Subcutaneous abdominal adipose tissue (tissue), 5 donors: ENCODE data around the gene ANO10.

Experiments used
- H3K27ac ChIP-seq: one replicate; pipeline ENCODE4 v1.7.0; 2013; ENCODE audit warnings: low read depth, mild to moderate bottlenecking, inconsistent platforms, low read length, moderate library complexity
- H3K27me3 ChIP-seq, 5 donors: one replicate each; pipeline ENCODE4 v1.7.0; 2013; ENCODE audit warnings: low read length in 5 of 5, inconsistent platforms in 1 of 5; ENCODE audit not compliant: control insufficient read depth in 5 of 5, insufficient read depth in 4 of 5
- H3K36me3 ChIP-seq, 5 donors: one replicate each; pipeline ENCODE4 v1.7.0; 2013; ENCODE audit warnings: low read length in 5 of 5; ENCODE audit not compliant: control insufficient read depth in 5 of 5, insufficient read depth in 5 of 5
- H3K4me1 ChIP-seq, 5 donors: one replicate each; pipeline ENCODE4 v1.7.0; 2013; ENCODE audit warnings: low read length in 5 of 5, mild to moderate bottlenecking in 3 of 5, moderate library complexity in 1 of 5; ENCODE audit not compliant: control insufficient read depth in 5 of 5, insufficient read depth in 5 of 5
- H3K4me3 ChIP-seq, 5 donors: one replicate each; pipeline ENCODE4 v1.7.0; 2013; ENCODE audit warnings: low read length in 5 of 5, low read depth in 1 of 5
- H3K9ac ChIP-seq, 5 donors: one replicate each; pipeline ENCODE4 v1.7.0; 2013; ENCODE audit warnings: low read length in 5 of 5, mild to moderate bottlenecking in 4 of 5, moderate library complexity in 3 of 5
- H3K9me3 ChIP-seq, 5 donors: one replicate each; pipeline ENCODE4 v1.7.0; 2013; ENCODE audit warnings: low read length in 5 of 5; ENCODE audit not compliant: control insufficient read depth in 5 of 5
- donor health status: healthy.
- donor health status: healthy.
- donor health status: healthy.
- donor health status: healthy.
- donor health status: healthy.

ANO10 gene

GRCh38 chr3:43373560-43373928 lies 248.3 kb downstream of the ANO10 start:
- Histone ChIP-seq H3K27me3 (no peaks in the 10 kb centered on the region), H3K4me3 (no peak overlapping the region), H3K36me3 (no peaks in the 10 kb centered on the region), H3K9ac (no peak overlapping the region), H3K27ac (no peak overlapping the region), H3K4me1 (peaks cover 0 to 12% (median 9%) of the 10 kb centered on the region in 5 donors), H3K9me3 (no peaks in the 10 kb centered on the region)

GRCh38 chr3:43372809-43373559 lies 248.8 kb downstream of the ANO10 start:
- no peak overlapping the region for H3K4me3 ChIP-seq
- no peak overlapping the region for H3K9ac ChIP-seq
- no peaks in the 10 kb centered on the region for H3K9me3 ChIP-seq
- no peak overlapping the region for H3K27ac ChIP-seq
- peaks cover 0 to 7% (median 3%) of the 10 kb centered on the region in 5 donors for H3K4me1 ChIP-seq
- no peaks in the 10 kb centered on the region for H3K27me3 ChIP-seq
- H3K36me3 ChIP-seq: no peaks in the 10 kb centered on the region

GRCh38 chr3:43372007-43372740 lies 249.6 kb downstream of the ANO10 start:
- no peaks in the 10 kb centered on the region for H3K27me3 ChIP-seq
- no peak overlapping the region for H3K27ac ChIP-seq
- no peaks in the 10 kb centered on the region for H3K36me3 ChIP-seq
- no peak overlapping the region for H3K9ac ChIP-seq
- H3K9me3 ChIP-seq: no peaks in the 10 kb centered on the region
- peaks cover under 1 to 4% (median under 1%) of the 10 kb centered on the region in 5 donors for H3K4me1 ChIP-seq
- H3K4me3 ChIP-seq: no peak overlapping the region

- H3K4me1 ChIP-seq: peaks cover 3 to 11% (median 7%) of the 10 kb centered on the region in 5 donors
- H3K27me3 ChIP-seq: no peaks in the 10 kb centered on the region
- H3K27ac ChIP-seq: no peak overlapping the region
- H3K4me3 ChIP-seq: no peak overlapping the region
- H3K36me3 ChIP-seq: no peaks in the 10 kb centered on the region
- H3K9me3 ChIP-seq: no peaks in the 10 kb centered on the region
- H3K9ac ChIP-seq: no peak overlapping the region
These were observed 250.3 kb downstream of the ANO10 start for GRCh38 chr3:43371494-43371893.

GRCh38 chr3:43370293-43370980 lies 251.4 kb downstream of the ANO10 start:
- Histone ChIP-seq H3K36me3 (peaks cover 0 to 6% (median 4%) of the 10 kb centered on the region in 5 donors), H3K27ac (no peak overlapping the region), H3K27me3 (no peaks in the 10 kb centered on the region), H3K9me3 (no peaks in the 10 kb centered on the region), H3K4me3 (no peak overlapping the region), H3K9ac (no peak overlapping the region), H3K4me1 (peaks cover 8 to 21% (median 17%) of the 10 kb centered on the region in 5 donors)

GRCh38 chr3:43369404-43370292 lies 252.2 kb downstream of the ANO10 start:
- Histone ChIP-seq H3K27me3 (no peaks in the 10 kb centered on the region), H3K27ac (no peak overlapping the region), H3K36me3 (peaks cover 0 to 14% (median 4%) of the 10 kb centered on the region in 5 donors), H3K4me1 (peaks cover 8 to 24% (median 17%) of the 10 kb centered on the region in 5 donors), H3K4me3 (no peak overlapping the region), H3K9me3 (no peaks in the 10 kb centered on the region), H3K9ac (no peak overlapping the region)

- Histone ChIP-seq H3K9ac (no peak overlapping the region), H3K36me3 (peaks cover 0 to 15% (median 4%) of the 10 kb centered on the region in 5 donors)
These were observed 254.9 kb downstream of the ANO10 start for GRCh38 chr3:43366885-43367284.

GRCh38 chr3:43366481-43366880 lies 255.3 kb downstream of the ANO10 start:
- Histone ChIP-seq H3K27ac (no peak overlapping the region), H3K4me1 (peaks cover 14 to 43% (median 29%) of the 10 kb centered on the region in 5 donors)

More at GRCh38 chr3:43366885-43367284, 254.9 kb downstream of the ANO10 start:
- no peak overlapping the region for H3K4me3 ChIP-seq
- no peaks in the 10 kb centered on the region for H3K9me3 ChIP-seq
- peaks cover 0 to 2% (median 0%) of the 10 kb centered on the region in 5 donors for H3K27me3 ChIP-seq
- H3K4me1 ChIP-seq: peaks cover 14 to 43% (median 29%) of the 10 kb centered on the region in 5 donors
- no peak overlapping the region for H3K27ac ChIP-seq

GRCh38 chr3:43365601-43366305 lies 256.1 kb downstream of the ANO10 start:
- Histone ChIP-seq H3K9ac (no peak overlapping the region), H3K4me1 (peaks cover 14 to 47% (median 29%) of the 10 kb centered on the region in 5 donors), H3K4me3 (no peak overlapping the region), H3K36me3 (peaks cover 0 to 15% (median 4%) of the 10 kb centered on the region in 5 donors), H3K9me3 (no peaks in the 10 kb centered on the region), H3K27ac (no peak overlapping the region), H3K27me3 (peaks cover 0 to 2% (median 0%) of the 10 kb centered on the region in 5 donors)

More at GRCh38 chr3:43366481-43366880, 255.3 kb downstream of the ANO10 start:
- peaks cover 0 to 15% (median 4%) of the 10 kb centered on the region in 5 donors for H3K36me3 ChIP-seq
- H3K27me3 ChIP-seq: peaks cover 0 to 2% (median 0%) of the 10 kb centered on the region in 5 donors
- no peak overlapping the region for H3K9ac ChIP-seq
- H3K9me3 ChIP-seq: no peaks in the 10 kb centered on the region
- H3K4me3 ChIP-seq: no peak overlapping the region
